ENCODE results near the gene SNTG2. TPM values are rescaled to one million over a fixed set of nuclear protein-coding genes. Genes with fewer than 3 reads are reported as not detected.
"Not testable (repeated sequence)": the region's sequence is repeated elsewhere in the genome, so short reads cannot be mapped to it uniquely, and the experiment has no call there.

SNTG2 gene
- total RNA-seq, 1 donor from 2014 or later, result 2.2 TPM

DNA sequence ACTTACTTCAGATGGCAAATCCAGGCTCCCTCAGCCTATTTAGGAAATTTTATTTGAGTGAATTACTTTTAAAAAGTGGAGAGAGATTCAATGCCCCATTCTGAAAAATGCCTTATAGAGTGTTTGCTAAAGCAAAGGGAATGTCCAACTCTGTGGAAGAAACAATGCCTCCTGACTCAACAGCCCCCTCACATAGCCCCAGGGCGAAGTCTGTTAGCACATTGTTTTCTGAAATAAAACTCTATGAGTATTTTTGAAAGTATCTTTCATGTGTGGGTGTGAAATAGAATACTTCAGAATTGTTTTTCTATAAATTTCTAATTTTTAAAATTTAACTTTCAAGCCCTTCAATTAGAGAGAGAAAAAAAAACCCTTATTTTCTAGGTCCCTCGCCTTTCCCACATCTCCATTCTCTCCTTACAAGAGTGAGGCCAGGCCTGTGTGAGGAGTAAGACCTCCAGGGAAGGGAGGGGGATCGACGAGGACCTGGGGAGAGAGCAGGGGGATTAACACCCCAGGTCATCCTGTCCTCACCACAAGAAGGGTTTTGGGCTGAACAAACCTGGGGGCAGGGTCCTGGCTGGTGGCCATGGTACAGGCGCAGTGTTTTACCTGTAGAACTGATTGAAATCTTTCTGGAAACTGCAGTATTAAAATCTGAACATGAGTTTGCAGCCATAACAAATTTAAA, 141.4 kb downstream of the SNTG2 start:
- DNase-seq (no peak), ATAC-seq (ENCODE audit: low read depth) (no peak)
- H3K9me3 Mint-ChIP-seq, result no peaks in the 10 kb centered on the region
- H3K27me3 Mint-ChIP-seq, result no peaks in the 10 kb centered on the region
- no peaks in the 10 kb centered on the region for H3K4me1 Mint-ChIP-seq
- H3K27ac Mint-ChIP-seq, result no peak overlapping the region
- ChIA-PET POLR2A (no interaction called here), CTCF (no interaction called here)
- no peaks in the 10 kb centered on the region for H3K36me3 Mint-ChIP-seq (ENCODE audit: low read depth)
- TF ChIP-seq, protein P1, sequence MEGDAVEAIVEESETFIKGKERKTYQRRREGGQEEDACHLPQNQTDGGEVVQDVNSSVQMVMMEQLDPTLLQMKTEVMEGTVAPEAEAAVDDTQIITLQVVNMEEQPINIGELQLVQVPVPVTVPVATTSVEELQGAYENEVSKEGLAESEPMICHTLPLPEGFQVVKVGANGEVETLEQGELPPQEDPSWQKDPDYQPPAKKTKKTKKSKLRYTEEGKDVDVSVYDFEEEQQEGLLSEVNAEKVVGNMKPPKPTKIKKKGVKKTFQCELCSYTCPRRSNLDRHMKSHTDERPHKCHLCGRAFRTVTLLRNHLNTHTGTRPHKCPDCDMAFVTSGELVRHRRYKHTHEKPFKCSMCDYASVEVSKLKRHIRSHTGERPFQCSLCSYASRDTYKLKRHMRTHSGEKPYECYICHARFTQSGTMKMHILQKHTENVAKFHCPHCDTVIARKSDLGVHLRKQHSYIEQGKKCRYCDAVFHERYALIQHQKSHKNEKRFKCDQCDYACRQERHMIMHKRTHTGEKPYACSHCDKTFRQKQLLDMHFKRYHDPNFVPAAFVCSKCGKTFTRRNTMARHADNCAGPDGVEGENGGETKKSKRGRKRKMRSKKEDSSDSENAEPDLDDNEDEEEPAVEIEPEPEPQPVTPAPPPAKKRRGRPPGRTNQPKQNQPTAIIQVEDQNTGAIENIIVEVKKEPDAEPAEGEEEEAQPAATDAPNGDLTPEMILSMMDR (IDR thresholded peaks at IDR 0.05), result no peak
- intact Hi-C loops (cut with micrococcal nuclease), result no loop called here
- no peak overlapping the region for H3K4me3 Mint-ChIP-seq

- H3K36me3 Mint-ChIP-seq (ENCODE audit: low read depth); H3K4me3 Mint-ChIP-seq; DNase-seq; ATAC-seq (ENCODE audit: low read depth); H3K4me1 Mint-ChIP-seq; H3K27me3 Mint-ChIP-seq; POLR2A ChIA-PET; H3K27ac Mint-ChIP-seq; CTCF ChIA-PET; H3K9me3 Mint-ChIP-seq: not testable (repeated sequence)
- intact Hi-C loops (cut with micrococcal nuclease), result loop anchor here (2.0 kb wide), 1 partner anchor 19 kb away; no protein-coding TSS in a partner anchor
These were observed 143.0 kb downstream of the SNTG2 start for GRCh38 chr2:1093668-1094067.

GRCh38 chr2:1097101-1097500, 146.5 kb downstream of the SNTG2 start:
- ATAC-seq (ENCODE audit: low read depth) (no peak), DNase-seq (no peak)
- Mint-ChIP-seq H3K9me3 (no peaks in the 10 kb centered on the region), H3K4me1 (no peaks in the 10 kb centered on the region), H3K27ac (no peak overlapping the region), H3K27me3 (peaks cover 2% of the 10 kb centered on the region), H3K4me3 (no peak overlapping the region), H3K36me3 (ENCODE audit: low read depth) (no peaks in the 10 kb centered on the region)
- ChIA-PET POLR2A (no interaction called here), CTCF (no interaction called here)
- TF ChIP-seq, protein P1 (IDR thresholded peaks at IDR 0.05), result no peak
- intact Hi-C loops (cut with micrococcal nuclease), result no loop called here

- DNase-seq (no peak), ATAC-seq (ENCODE audit: low read depth) (no peak)
- Mint-ChIP-seq H3K4me1 (no peaks in the 10 kb centered on the region), H3K36me3 (ENCODE audit: low read depth) (no peaks in the 10 kb centered on the region), H3K27ac (no peak overlapping the region), H3K9me3 (no peaks in the 10 kb centered on the region), H3K27me3 (peaks cover 2% of the 10 kb centered on the region), H3K4me3 (no peak overlapping the region)
- TF ChIP-seq, protein P1 (IDR thresholded peaks at IDR 0.05), result no peak
- intact Hi-C loops (cut with micrococcal nuclease), result no loop called here
- CTCF ChIA-PET, result no interaction called here
- POLR2A ChIA-PET, result no interaction called here
These were observed 148.8 kb downstream of the SNTG2 start for GRCh38 chr2:1099418-1099817.

GRCh38 chr2:1101011-1101782, 150.5 kb downstream of the SNTG2 start:
- Mint-ChIP-seq H3K4me3 (no peak overlapping the region), H3K36me3 (ENCODE audit: low read depth) (no peaks in the 10 kb centered on the region), H3K9me3 (no peaks in the 10 kb centered on the region), H3K27ac (no peak overlapping the region), H3K4me1 (no peaks in the 10 kb centered on the region), H3K27me3 (peaks cover 2% of the 10 kb centered on the region)
- ChIA-PET POLR2A (no interaction called here), CTCF (no interaction called here)
- TF ChIP-seq, protein P1 (IDR thresholded peaks at IDR 0.05), result no peak
- intact Hi-C loops (cut with micrococcal nuclease), result no loop called here
- no peak for ATAC-seq (ENCODE audit: low read depth)
- no peak for DNase-seq
